Psoas muscle (tissue), 8 donors: ENCODE results near the gene GIPC3. TPM values are rescaled to one million over a fixed set of nuclear protein-coding genes. Genes with fewer than 3 reads are reported as not detected.
A peak's percentile ranks its signal among the peaks of the same experiment; 100 is the strongest.

Source experiments
- ATAC-seq, 4 donors: fragments of 200-7000 bp; cut with Tn5 transposase; one replicate each; pipeline ENCODE4 v1.9.1; 2020; ENCODE audit warnings: moderate library complexity in 3 of 4, mild to moderate bottlenecking in 2 of 4
- DNase-seq, 2 donors: peaks; one replicate each; pipeline ENCODE4 v3.0.0-alpha.2; 2020
- H3K27ac ChIP-seq: fragments of 200-600 bp; one replicate; pipeline ENCODE4 v1.8.0; 2022
- H3K27me3 ChIP-seq, 3 donors: fragments of 200-600 bp in 1 of 3; one replicate each; pipeline versions ENCODE4 v1.6.1 to v1.8.0; 2013 to 2022; ENCODE audit warnings: low read length in 2 of 3, mild to moderate bottlenecking in 2 of 3, moderate library complexity in 1 of 3; ENCODE audit not compliant: insufficient read depth in 3 of 3
- H3K36me3 ChIP-seq, 2 donors: fragments of 200-600 bp in 1 of 2; one replicate each; pipeline versions ENCODE4 v1.6.1 to v1.8.0; 2013 to 2022; ENCODE audit warnings: low read depth in 1 of 2, mild to moderate bottlenecking in 1 of 2, moderate library complexity in 1 of 2; ENCODE audit not compliant: insufficient read depth in 1 of 2
- H3K4me1 ChIP-seq: fragments of 200-600 bp; one replicate; pipeline ENCODE4 v1.8.0; 2022
- H3K4me3 ChIP-seq: fragments of 200-600 bp; one replicate; pipeline ENCODE4 v1.8.0; 2022; ENCODE audit warnings: mild to moderate bottlenecking
- H3K9me3 ChIP-seq: fragments of 200-600 bp; one replicate; pipeline ENCODE4 v1.8.0; 2022
- CTCF ChIP-seq: fragments of 200-600 bp; IDR thresholded peaks from one replicate; pipeline ENCODE4 v1.8.0; 2022; ENCODE audit warnings: antibody characterized with exemption
- WGBS, 3 donors: extraction: QIAGEN DNeasy Blood & Tissue Kit; methylation state at CpG; one replicate each; pipeline versions ENCODE4 v1.1.6 to v1.1.7; 2013; 5-methylcytosine and 5-hydroxymethylcytosine counted together
- intact Hi-C, 2 donors: fragments of 100-400 bp; cut with DNase I; formaldehyde crosslinking; loops; one replicate each; pipeline versions ENCODE4 v1.11.0 to v1.14.2; 2022
- polyA plus RNA-seq, 3 donors: library from polyadenylated mRNA; stranded (reverse); fragments of 200-250 nt; gene quantifications; one replicate each; pipeline ENCODE4 v1.2.3, GENCODE V29; 2013
- total RNA-seq, 4 donors: library from RNA; stranded (reverse); fragmentation: NEBNext Ultra II Directional in 2 of 4; extraction: Animal tissue kit (Norgen Biotek cat#: 25700) in 2 of 4; gene quantifications; one replicate each; pipeline versions ENCODE4 v1.2.1 to v1.2.4, GENCODE V29; 2021 to 2023
- donor health status: healthy with polysubstance abuse.
- donor health status: DM: no; HTN: no; CAD: no; lungs with moderate emphysema.
- donor health status: Bipolar disorder and iron deficiency.
- donor health status: healthy.
- donor health status: DM: yes; HTN: yes; CAD: no.
- donor health status: DM: no; HTN: no; CAD: no.
- donor health status: DM: no; HTN: no; CAD: no.
- donor health status: DM: yes; HTN: yes; CAD: no.

The GIPC3 gene
- total and polyA plus RNA-seq, 7 donors = 0.30 to 1.1 (median 0.45) TPM

- Histone ChIP-seq H3K27me3 (no peaks in the 10 kb centered on the region), H3K9me3 (no peaks in the 10 kb centered on the region), H3K27ac (no peak overlapping the region), H3K36me3 (peaks cover 3 to 47% of the 10 kb centered on the region in 2 donors), H3K4me3 (no peak overlapping the region), H3K4me1 (no peaks in the 10 kb centered on the region)
- DNase-seq = no peak
- no peak for TF ChIP-seq CTCF
- ATAC-seq = peak in 2 of 4 donors; percentile 3 to 11
- intact Hi-C loops = no loop called here
- WGBS, 3 donors = 65 to 73% (median 71%) methylated on average over 13 of the region's 13 CpGs
Observed at GRCh38 chr19:3537101-3537437, 48.2 kb upstream of the GIPC3 start.

DNA sequence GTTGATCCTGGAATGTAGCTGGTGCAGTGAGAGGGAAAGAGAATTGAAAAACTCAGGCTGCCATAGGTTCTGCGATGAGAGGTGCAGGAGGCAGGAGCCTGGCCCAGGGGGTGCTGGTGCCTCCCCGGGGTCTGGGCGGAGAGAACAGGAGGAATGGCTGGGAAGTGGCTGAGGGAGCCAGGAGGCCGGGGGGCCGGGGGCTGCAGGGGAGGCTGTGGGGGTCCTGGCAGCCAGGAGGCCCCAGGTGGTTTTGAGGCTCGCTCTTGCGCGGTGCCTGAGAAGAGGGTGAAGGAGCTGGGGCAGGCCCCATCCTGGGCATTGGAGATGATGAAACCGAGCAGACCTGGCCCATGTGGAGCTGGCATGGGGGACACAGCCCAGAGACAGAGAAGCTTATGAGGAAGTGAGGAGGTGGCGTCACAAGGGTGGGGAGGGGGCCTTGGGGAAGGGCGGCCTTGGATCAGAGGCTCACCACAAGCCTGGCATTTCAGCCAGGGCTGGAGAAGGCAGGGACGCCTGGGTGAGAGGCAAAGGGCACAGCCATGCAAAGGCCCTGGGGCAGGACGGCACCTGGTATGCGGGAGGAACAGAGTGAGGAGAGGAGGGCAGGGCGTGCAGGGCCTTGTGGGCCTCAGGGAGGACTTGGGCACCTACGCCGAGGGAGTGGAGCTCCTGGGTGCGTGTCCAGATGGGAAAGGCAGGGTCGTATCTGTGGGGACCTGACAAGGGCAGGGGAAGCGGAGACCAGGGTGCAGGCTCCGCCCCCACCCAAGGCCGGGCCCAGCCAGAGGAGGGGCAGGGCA is 47.6 kb upstream of the GIPC3 start:
- TF ChIP-seq CTCF = no peak
- H3K4me3 ChIP-seq = no peak overlapping the region
- no peaks in the 10 kb centered on the region for H3K9me3 ChIP-seq
- ATAC-seq = peak in 3 of 4 donors; percentile 12 to 29 (median 20)
- 83 to 89% (median 88%) methylated on average over 20 to 22 of the region's 22 CpGs for WGBS, 3 donors
- no peaks in the 10 kb centered on the region for H3K4me1 ChIP-seq
- peaks cover 3 to 42% of the 10 kb centered on the region in 2 donors for H3K36me3 ChIP-seq
- no peaks in the 10 kb centered on the region for H3K27me3 ChIP-seq
- intact Hi-C loops = no loop called here
- no peak overlapping the region for H3K27ac ChIP-seq
- DNase-seq = no peak

- Histone ChIP-seq H3K4me1 (no peaks in the 10 kb centered on the region), H3K4me3 (no peak overlapping the region), H3K27me3 (no peaks in the 10 kb centered on the region), H3K9me3 (no peaks in the 10 kb centered on the region), H3K36me3 (peaks cover 3 to 34% of the 10 kb centered on the region in 2 donors), H3K27ac (no peak overlapping the region)
- no peak for TF ChIP-seq CTCF
- intact Hi-C loops = no loop called here
- no peak for ATAC-seq
- WGBS, 3 donors = 80 to 87% (median 81%) methylated on average over 22 to 25 of the region's 25 CpGs
- no peak for DNase-seq
Observed at GRCh38 chr19:3538258-3538929, 46.9 kb upstream of the GIPC3 start.

- H3K27ac ChIP-seq = no peak within 1 kb of the TSS
- ATAC-seq (peak in 2 of 4 donors; percentile 6 to 13), DNase-seq (no peak)
- no peaks in the 10 kb centered on the region for H3K4me1 ChIP-seq
- no peaks in the 10 kb centered on the region for H3K27me3 ChIP-seq
- WGBS, 3 donors = 62 to 68% (median 65%) methylated on average over 25 to 28 of the region's 28 CpGs
- no peak for TF ChIP-seq CTCF
- intact Hi-C loops = no loop called here
- H3K9me3 ChIP-seq = no peaks in the 10 kb centered on the region
- H3K4me3 ChIP-seq = no peak within 1 kb of the TSS
- H3K36me3 ChIP-seq = peaks cover 3 to 26% of the 10 kb centered on the region in 2 donors
Observed at GRCh38 chr19:3538965-3539755, 46.1 kb upstream of the GIPC3 start, which contains the start of gene TEKTIP1. Gene TEKTIP1, plus strand, starts transcription at chr19:3539174. Its CDS starts 4 bp downstream, at chr19:3539178.
